Activated CD8-positive, alpha-beta memory T cell treated with anti-CD3 and anti-CD28 coated beads for 24 hours (primary cell): Measurements from ENCODE around the gene COL28A1.

Source experiments
- DNase-seq: peaks from one replicate; pipeline ENCODE4 v3.0.0-alpha.2; 2020

The COL28A1 gene

GRCh38 chr7:7557252-7557651 lies 21.6 kb upstream of the COL28A1 start:
- DNase-seq: no peak

- DNase-seq: no peak
Measured at GRCh38 chr7:7556852-7557251, 21.2 kb upstream of the COL28A1 start.

GRCh38 chr7:7554649-7555575 lies 19.2 kb upstream of the COL28A1 start:
- no peak for DNase-seq

GRCh38 chr7:7554021-7554432 lies 18.4 kb upstream of the COL28A1 start:
- DNase-seq: no peak

- no peak for DNase-seq
Measured at GRCh38 chr7:7553386-7553785, 17.7 kb upstream of the COL28A1 start.

GRCh38 chr7:7552199-7552598 lies 16.5 kb upstream of the COL28A1 start:
- no peak for DNase-seq

- no peak for DNase-seq
Measured at GRCh38 chr7:7550663-7551062, 15.0 kb upstream of the COL28A1 start.

- no peak for DNase-seq
Measured at GRCh38 chr7:7548407-7548806, 12.7 kb upstream of the COL28A1 start.

- DNase-seq: no peak
Measured at GRCh38 chr7:7542251-7542835, 6.7 kb upstream of the COL28A1 start.

- no peak for DNase-seq
Measured at GRCh38 chr7:7539711-7540110, 4.0 kb upstream of the COL28A1 start.

- DNase-seq: no peak
Measured at GRCh38 chr7:7539152-7539551, 3.5 kb upstream of the COL28A1 start.

GRCh38 chr7:7537711-7538110 lies 2.0 kb upstream of the COL28A1 start:
- no peak for DNase-seq

- no peak for DNase-seq
Measured at GRCh38 chr7:7536396-7537019, 835 bp upstream of the COL28A1 start.

GRCh38 chr7:7533831-7534430 lies 1.7 kb downstream of the COL28A1 start:
- no peak for DNase-seq

GRCh38 chr7:7529328-7529727 lies 6.3 kb downstream of the COL28A1 start:
- no peak for DNase-seq

- no peak for DNase-seq
Measured at GRCh38 chr7:7527047-7527446, 8.6 kb downstream of the COL28A1 start.

GRCh38 chr7:7526006-7526405 lies 9.7 kb downstream of the COL28A1 start:
- no peak for DNase-seq

GRCh38 chr7:7524121-7524520 lies 11.6 kb downstream of the COL28A1 start:
- no peak for DNase-seq

GRCh38 chr7:7522421-7522820 lies 13.3 kb downstream of the COL28A1 start:
- DNase-seq: no peak

GRCh38 chr7:7521259-7521658 lies 14.4 kb downstream of the COL28A1 start:
- DNase-seq: no peak

GRCh38 chr7:7519528-7519927 lies 16.1 kb downstream of the COL28A1 start:
- DNase-seq: no peak

- no peak for DNase-seq
Measured at GRCh38 chr7:7519056-7519455, 16.6 kb downstream of the COL28A1 start.

- no peak for DNase-seq
Measured at GRCh38 chr7:7517754-7518153, 17.9 kb downstream of the COL28A1 start.

GRCh38 chr7:7516662-7517061 lies 19.0 kb downstream of the COL28A1 start:
- no peak for DNase-seq
